HG02938 (cell line): ENCODE data around the gene HOXA5.

Experiments
- ATAC-seq: cut with Tn5 transposase; IDR thresholded peaks from one replicate; pipeline ENCODE4 v1.9.1; 2021; ENCODE audit warnings: mild to moderate bottlenecking, moderate library complexity; ENCODE audit not compliant: unreplicated experiment

The HOXA5 gene

DNA sequence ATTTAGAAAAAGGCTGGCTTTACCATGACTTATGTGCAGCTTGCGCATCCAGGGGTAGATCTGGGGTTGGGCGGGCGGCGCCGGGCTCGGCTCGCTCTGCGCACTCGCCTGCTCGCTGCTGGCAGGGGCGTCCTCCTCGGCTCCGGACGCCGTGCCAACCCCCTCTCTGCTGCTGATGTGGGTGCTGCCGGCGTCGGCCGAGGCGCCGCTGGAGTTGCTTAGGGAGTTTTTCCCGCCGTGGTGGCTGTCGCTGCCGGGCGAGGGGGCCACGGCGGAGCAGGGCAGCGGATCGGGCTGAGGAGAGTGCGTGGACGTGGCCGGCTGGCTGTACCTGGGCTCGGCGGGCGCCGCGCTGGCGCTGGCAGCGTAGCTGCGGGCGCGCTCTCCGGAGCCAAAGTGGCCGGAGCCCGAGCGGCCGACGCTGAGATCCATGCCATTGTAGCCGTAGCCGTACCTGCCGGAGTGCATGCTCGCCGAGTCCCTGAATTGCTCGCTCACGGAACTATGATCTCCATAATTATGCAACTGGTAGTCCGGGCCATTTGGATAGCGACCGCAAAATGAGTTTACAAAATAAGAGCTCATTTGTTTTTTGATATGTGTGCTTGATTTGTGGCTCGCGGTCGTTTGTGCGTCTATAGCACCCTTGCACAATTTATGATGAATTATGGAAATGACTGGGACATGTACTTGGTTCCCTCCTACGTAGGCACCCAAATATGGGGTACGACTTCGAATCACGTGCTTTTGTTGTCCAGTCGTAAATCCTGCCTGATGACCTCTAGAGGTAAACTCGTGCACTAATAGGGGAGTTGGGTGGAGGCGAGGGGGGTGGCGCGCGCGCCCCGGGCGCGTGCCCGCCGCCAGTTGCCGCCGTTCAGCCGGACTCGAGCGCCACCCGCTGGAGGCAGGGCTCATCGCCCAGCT is at the start of gene HOXA5:
TSS of gene HOXA5 (minus strand) at position 659 of the 927 bp plus-strand sequence. CDS start at position 585, 74 bp downstream.
- no peak for ATAC-seq

DNA sequence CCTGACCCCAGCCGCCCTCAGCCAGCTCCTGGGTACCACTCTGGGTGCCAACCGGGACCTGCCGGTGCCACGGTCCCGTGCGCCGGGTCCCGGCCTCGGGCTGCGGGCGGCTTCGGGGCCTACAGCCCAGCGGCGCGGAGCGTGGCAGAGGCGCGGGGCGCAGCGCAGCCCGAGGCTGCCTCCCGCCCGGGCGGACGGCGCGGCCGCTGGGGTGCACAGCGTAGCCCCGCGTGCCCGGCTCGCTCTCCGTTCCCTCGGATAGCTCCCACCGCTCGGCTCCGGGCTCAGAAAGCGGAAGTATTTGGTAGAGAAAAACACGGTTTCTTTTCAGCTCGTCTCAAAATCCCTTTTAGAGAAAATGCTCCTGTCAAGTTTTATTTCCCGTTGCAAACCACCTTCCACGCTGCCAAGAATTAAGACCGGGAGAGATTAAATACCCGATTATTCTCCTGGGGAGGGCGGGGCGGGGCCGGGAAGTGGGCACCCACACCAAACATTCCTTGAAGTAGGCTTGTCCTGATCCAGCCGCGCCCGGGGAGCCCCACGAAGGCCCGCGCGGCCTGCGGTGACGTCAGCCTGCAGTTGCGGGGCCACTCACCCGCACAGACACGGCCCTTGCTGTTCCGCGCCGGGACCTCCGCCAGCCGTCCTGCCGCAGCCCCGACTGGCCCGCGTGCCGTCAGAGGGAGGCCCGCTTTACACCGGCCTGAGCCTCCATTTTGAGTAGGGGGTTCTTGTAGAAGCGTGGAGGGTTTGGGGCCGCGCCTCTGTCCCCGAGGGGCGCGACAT is 49.3 kb upstream of the HOXA5 start:
- ATAC-seq, result no peak

DNA sequence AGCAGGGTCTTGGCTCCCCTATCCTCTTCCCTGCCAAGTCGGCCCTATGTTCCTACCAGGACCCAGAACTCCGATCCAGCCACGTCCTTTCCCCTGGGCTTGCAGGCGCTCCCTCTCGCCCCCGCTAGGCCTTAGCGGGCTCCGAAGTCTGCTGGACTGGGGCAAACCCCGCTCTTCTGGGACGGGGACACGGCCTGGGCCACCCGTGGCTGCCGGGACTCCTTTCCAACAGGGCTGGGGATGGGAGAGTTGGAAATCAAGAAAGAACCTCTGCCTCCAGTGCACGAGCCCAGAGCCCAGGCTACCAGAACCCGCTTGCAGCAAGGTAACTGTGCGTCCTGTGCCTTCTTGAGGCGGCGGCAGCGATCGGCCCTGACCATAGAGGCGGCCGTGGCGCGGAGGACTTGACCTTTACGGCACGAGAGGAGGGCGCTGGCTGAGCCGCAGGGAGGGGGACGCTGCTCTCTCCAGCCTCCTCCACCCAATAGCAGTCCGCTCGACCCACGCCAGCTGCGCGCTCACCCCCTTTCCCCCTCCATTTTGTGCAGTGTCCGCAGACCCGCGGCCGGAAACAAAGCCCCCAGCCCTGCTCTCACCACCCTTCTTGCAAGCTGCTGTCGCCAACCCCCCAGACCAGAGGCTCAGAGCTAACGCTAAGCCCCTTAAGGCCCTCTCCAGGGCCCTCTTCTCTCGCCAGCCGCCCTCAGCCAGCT is 48.5 kb upstream of the HOXA5 start:
- no peak for ATAC-seq

DNA sequence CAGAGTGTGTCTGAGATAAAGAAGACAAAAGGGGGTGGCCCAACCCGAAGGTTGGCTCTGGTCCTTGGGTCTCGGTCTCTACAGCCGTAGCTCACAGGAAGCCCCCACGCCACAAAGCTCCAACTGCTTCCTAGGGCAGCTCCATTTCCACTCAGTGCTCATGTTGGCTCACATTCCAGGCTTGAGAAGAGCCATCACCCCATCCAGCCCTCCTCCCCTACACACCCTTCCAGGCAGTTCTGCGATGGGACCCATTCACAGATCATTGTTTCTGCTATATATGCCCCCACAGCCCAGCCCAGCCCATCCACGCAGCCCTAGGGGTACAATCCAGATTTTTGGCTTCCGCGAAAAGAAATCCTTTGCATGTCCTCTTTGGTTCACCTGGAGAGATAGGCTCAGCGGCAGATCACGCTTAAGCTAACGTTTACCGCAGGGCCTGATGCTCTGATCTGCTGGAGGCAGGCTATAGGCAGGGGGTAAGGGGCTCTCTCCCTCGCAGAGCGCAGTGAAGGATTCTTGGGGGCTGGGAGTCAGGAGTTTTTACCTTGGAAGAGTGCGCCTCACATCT is 47.8 kb upstream of the HOXA5 start:
- no peak for ATAC-seq

DNA sequence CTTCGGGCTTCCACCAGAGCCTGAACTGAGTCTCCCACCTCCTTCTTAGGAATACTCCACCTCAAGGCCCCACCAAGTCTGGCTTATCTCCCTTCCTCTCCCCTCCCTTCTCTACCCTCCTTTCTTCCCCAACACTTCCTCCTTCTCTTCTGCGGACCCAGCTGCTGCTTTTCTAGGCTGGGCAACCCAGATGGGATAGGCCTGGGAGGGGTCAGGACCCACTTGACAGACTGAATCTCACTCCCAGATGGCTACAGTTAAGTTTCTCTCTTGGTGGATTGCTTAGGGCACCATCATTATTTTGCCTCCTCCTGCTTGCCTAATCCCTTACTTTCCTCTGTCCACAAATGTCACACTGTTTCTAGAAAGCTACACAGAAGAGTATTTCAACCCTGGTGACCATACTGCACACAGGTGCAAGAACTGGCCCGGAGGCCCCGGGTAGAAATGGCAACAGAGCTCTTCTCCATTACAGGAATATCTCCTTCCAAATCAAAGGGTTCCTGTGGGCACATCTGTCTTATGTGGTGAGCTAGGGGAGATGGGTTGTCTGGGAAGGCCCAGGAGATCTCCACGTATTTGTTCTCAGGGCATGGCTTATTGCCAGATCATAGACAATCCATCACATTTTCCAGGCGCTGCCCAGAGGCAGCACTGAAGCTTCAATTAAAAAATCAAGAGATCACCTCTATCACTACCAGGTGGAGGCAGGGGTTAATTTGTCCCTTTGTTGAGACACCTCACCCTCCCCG is 46.7 kb upstream of the HOXA5 start:
- ATAC-seq, result no peak

DNA sequence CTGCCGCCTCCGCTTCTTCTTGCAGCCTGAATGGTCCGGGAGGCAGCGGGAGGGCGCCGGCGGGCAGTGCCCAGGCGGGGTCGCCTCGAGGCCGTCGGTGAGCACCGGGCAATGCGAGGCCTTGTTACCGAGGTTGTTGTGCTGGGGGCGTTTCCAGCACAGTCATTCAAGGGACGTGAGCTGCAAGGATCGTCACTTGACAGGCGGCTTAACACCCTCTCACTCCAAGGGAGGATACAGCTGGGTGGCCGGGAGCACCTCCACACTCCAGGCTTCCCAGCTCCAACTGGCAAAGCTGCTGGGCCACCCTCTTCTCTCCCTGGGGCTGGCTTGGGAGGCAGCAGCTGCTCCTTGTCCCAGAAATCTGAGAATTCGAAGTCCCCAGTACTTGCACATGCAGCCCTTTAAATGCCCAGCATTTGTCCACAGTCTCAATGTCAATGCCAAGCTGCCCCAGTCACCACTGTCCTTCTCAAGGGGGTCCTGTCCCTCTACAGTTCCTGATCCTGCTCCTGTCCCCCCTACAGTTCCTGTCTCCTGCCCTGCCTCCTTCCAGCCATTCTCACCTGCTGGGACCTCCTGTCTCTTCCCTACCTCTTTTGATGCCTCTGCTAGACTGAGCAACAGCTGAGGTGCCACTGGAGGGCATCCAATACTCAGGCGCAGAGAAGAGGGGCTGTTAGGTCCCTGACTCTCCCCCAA is 46.0 kb upstream of the HOXA5 start:
- ATAC-seq, result no peak

DNA sequence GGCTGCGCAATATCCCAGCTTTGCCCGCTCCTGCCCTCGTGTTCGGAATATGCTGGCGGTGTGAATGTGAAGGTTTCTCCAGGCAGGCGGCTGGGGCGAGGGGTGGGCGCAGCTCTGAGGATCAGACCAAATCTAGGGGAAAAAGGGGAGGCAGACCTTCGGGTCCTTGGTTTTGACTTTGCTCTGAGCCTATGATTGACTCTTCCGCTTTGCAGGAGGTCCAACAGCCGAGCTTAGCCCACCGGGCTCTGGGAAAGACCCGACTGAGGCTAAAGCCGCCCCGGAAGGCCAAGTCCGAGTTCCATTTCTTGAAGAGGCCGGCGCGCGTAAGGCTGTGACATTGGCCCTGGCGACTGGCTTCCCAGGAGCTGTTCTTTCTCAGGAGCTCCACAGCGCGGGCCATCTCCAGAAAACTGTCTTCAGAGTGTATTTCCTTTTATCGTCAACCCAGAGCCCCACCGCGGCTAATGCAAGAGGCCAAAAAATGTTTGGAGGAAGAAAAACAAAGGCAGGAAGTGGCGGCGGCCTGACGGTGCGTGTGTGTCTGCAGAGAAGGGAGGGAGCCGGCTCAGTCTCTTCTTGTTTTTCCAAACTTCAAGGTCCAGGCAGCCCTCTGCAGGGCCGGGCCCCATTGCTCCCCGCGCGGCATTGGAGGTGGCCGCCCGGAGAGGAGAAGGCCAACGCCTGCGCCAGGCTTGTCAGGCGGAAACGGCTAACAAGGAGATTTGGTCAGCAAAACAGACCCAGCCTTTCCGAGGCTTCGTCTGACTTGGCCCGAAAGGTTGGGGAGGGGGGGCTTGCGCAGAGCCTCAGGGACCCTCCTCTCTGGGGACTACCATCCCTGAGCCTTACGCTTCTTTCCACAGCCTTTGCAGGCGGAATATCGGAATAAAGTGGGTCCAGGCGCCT is 45.2 kb upstream of the HOXA5 start:
- ATAC-seq, result no peak

DNA sequence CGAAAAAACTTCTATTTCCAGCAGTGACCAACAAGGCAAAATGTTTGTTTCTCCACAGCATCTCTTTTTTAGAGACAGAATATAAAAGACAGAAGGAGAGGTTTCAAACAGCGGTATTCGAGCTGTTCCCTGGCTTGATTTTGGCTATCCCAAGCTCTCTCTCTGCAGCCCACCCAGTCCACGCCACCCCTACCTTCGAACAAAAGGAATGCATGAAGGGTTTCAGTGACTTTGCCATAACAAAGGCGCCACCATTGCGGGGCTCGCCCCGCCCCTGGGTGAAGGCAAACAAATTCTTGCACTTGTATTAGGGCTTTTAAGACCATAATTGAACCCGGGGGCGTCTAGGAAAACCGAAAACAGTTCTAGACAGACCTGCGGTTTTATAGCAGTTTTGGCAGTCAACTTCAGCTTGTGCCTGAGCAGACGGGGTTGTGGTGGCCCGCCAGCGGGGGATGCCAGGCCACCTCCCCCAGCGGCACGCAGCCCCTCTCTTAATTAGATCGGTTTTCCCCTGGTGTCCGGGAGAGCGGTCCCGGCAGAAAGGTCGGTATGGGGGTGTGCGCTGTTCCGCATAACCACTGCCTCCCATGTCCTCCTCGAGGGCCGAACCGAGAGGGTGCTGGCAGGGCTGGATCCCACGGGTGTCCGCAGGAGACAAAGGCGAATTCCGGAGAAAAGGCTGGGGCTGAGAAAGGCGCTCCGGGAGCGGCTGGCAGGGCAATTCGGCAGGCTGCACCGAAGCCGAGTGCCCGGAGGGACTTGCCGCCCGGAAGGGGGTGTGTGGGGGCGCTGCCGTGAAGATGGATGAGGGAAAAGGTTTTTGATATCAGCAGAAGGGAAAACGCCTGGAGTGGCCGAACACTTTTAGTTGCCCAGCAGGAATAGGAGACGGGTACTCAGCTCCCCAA is 44.2 kb upstream of the HOXA5 start:
- ATAC-seq, result no peak

DNA sequence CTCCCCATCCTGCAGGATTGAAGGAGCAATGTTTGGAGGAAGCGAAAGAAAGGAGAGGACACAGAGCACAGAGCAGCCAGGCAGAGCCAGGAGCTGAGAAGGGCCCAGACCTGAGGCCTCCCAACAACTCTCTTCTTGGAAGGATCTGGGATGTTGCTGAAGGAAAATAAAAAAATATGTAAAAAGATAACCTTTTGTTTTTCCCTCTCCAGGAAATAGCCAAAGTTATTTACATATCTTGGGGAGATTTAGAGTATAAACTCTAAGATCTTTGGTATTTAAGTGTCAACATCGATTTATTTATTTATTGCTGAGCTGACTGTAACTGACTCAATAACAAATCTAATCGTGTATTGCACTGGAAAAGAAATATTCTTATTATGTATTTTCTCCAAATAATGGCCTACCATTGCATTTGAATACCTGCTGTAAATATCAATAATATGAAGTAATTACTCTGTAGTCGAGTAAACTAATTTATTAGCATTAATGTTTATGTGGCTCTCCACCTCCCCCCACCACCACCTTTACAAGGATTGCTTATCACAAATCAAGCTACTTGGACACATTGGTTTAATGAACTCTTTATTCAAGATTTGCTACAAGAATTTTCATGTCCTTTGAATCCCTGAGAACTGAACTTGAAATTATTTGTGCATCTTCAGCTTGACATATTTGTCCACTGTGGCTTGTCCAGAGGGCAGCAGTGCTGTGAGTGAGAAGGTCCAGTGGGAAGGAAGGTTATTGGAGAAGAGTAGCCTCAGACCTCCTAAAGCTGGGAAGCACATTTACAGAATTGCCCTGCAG is 43.4 kb upstream of the HOXA5 start:
- no peak for ATAC-seq

DNA sequence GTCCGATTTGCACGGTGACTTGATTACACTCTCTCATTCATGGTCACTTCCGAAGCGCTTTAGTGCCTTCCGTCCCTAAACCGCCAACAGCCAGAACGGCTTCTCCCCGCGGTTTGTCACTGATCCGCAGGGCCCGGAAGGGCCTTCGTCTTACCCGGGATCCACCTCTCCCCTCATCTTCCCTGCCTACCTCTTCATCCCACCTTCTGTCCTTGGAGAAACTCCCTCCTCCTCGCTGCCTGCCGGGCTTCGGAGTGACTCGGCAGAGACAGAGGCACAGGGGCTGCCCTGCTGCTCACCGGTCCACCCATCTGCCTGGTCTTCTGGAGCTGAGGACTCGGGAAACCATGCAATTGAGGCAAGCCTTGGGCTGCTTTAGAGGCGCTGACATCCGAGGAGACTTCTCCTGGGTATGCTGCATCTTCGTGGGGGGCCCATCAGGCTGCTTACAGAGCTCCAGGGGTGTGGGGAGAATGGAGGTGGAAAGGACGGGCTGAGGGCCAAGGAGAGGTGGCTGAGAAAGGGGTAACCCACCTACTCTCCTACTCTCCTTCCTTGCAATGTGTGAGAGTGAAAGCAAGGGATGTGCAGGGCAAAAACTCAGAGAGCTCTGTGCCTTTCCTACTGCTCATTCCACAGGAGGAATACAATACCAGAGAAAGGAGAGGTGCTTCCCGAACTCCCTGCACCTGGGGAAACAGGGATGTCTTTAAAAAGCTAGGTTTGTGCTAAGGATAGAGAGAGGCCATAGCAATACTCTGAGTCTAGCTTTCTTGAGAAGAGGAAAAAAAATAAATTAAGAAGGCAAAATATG is 42.6 kb upstream of the HOXA5 start:
- no peak for ATAC-seq

DNA sequence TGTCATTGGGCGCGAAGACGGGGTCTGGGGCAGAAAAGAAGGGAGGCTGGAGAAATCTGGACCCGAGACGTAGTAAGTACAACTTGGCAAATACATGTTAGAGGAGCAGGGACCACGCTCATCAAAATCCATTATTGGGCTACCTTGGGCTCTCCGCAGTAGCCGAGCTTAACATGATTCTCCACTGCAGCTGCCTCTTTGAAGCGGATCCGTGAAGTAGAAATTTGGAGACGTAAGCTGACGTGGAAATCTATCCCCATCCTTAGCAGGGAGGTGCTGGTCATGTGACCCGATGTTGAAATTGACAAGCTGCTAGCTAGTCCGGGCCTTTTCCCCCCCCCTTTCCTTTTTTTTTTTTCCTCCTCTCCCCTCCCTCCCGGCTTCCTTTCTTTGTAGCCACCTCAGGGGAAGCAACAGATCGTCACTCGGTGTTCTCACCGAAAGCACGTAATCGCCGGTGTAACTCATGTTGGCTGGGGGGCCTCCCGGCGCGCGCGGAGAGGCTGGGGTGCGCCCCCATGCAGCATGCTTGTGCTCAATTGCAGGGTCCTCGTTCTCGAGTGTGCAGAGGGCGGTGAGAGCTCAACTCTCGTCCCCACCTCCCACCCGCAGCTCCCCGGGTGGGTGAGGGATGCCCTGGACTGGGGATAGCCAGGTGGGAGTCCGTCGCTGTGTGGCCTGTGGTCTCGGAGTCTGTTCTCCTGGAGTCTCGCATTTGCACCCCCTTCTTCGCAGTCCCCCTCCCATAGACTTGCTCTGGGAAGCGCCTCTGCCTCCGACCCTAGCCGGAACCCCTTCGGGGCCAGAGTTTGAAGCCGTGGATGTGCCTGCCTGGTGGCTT is 41.8 kb upstream of the HOXA5 start, which contains the start of gene HOXA11:
TSS of gene HOXA11 (minus strand) at position 220 of the 841 bp plus-strand sequence. CDS start at position 132, 88 bp downstream.
- ATAC-seq, result no peak

DNA sequence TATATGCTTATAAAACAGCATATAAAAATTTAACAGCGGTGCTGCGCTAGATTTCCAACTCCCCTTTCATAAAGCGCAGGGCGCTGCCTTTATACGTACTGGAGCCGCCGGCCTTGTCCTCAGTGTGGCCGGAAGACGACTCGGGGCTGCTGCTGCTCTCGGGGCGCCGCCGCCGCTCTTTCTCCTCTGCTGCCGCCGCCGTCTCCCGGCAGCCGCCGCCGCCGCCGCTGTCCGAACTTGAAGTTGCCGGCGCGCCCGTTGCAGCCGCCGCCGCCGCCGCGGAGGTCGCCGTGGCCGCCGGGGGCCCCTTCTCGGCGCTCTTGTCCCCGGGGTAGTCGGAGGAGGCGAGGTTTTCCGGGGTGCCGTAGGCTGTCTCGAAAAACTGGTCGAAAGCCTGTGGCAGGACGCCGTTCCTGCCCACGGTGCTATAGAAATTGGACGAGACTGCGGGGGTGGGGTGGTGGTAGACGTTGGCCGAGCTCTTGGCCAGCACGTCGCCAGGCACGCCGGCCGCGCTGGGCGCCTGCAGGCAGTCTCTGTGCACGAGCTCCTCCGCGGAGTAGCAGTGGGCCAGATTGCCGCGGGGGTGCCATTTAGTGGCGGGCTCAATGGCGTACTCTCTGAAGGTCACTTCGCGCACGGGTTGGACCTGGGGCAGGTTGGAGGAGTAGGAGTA is 41.0 kb upstream of the HOXA5 start:
- ATAC-seq, result no peak

DNA sequence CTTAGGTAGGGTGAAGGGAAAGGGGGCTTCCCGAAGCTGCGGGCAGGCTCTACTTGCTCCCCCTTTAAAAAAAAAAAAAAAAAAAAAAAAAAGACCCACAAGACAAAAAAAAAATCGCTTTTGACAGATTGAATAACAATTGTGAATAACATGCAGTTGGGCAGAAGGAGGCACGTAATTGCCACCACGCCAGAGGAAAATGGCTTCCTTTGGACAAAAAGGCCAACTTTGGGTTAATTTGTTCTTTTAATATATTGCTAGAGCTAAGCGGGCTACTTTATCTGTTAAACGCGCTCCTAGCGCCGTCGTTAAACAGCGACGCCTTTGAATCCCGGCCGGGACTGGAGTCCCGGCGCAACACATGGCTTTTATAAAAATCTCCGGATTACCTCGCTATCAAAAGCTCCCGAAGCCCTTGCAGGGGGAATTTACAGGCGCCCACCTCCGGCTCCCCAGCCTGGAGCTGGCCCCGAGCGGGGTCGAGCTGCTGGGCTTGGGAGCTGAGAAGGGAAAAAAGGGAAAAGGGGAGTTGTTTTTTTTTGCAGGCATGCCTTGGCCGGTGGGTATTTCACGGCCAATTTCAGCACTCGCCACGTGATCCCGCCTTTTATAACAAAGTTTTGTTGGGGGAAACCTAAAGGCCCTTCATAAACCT is 40.3 kb upstream of the HOXA5 start:
- ATAC-seq, result no peak
